ENCODE results near the gene FPGS.
"Not testable (repeated sequence)": the region's sequence is repeated elsewhere in the genome, so short reads cannot be mapped to it uniquely, and the experiment has no call there.

FPGS gene

GRCh38 chr9:127844821-127845359 lies 42.2 kb downstream of the FPGS start:
- no peak for DNase-seq

DNA sequence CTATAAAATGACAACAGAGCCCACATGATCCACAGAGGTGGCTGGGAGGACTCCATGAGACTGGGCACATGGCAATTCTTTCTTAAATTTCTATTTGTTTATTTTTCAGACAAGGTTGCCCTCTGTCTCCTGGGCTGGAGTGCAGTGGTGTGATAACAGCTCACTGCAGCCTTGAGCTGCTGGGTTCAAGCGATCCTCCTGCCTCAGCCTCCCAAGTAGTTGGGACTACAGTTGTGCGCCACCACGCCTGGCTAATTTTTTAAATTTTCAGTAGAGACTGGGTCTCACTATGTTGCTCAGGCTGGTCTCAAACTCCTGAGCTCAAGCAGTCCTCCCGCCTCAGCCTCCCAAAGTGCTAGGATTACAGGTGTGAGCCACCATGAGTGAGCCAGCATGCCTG lies 42.9 kb downstream of the FPGS start:
- DNase-seq, result not testable (repeated sequence)

- no peak for DNase-seq
Observed at GRCh38 chr9:127846443-127847177, 43.9 kb downstream of the FPGS start.

DNA sequence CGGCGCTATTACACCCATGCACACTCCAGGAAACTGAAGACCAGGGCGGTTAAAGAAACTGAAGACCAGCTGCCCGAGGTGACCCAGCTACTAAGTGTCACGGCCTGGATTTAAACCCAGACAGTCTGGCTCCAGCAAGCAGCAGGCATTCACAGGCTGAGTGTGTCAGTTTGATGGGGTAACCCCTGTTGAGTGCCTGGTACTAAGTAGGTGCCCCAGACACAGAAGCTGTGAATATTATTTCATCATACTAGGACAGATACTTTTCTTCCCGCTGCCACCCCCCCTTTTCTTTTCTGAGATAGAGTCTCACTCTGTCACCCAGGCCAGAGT lies 44.5 kb downstream of the FPGS start:
- DNase-seq, result no peak

- no peak for DNase-seq
Observed at GRCh38 chr9:127847833-127848755, 45.4 kb downstream of the FPGS start.

DNA sequence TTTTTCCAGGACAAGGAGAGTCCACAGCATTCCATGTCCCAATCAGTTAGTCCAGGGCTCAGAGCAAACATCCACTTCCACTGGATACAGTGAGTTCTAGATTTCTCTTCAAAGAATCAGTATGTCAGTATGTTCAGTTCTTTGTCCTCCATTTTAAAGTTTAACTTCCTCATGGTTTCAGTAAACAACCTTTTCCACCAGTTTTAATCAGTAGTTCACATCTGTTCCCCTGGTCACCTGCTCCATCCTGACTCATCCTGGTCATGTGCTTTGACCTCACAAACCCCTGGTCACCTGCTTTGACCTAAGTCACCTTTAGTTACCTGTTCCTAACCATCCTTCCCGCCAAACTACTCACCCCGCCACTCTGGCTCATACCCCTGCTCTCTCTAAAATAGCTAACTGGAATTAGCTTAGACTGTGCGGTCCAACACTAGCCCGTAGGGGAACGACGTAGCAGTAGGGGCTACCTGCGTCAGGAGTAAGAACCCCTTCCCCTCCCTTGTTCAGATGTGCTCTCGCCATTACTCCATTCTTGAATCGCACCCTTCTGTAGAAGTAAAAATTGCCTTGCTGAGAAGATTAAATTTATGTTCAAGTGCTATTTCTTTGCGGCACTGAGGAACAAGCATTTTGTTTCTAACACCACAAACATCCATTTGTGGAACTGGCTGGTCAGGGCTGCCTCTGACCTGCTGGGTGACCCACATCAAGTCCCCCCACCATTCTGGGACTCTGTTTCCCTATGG lies 46.2 kb downstream of the FPGS start:
- no peak for DNase-seq

- DNase-seq, result no peak
Observed at GRCh38 chr9:127850286-127850830, 47.7 kb downstream of the FPGS start.

DNA sequence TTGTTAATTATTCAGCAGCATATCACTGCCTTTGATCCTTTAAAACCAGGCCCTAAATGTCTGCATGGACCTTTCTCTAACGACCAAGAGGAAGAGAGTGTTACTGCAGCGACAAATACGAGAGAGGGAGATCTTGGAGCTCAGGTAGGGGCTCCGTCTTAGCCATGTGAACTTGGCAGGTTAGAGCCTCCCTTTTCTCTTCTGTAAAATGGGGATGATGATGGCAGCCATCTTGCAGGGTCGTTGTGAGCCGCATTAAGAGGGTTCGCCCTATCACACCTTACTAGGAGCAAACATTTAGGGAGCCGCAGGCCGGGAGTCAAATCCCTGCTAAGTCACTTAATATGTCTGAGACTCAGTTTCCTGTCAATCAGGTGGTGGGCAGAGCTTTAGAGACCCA lies 50.1 kb downstream of the FPGS start:
- DNase-seq, result no peak

GRCh38 chr9:127853312-127854183 lies 50.9 kb downstream of the FPGS start:
- no peak for DNase-seq

- DNase-seq, result no peak
Observed at GRCh38 chr9:127854184-127854806, 51.6 kb downstream of the FPGS start, which contains the start of gene ENG. ENG (minus strand) TSS chr9:127854658; CDS start chr9:127854355, 303 bp downstream.

GRCh38 chr9:127854960-127855359 lies 52.3 kb downstream of the FPGS start:
- DNase-seq, result no peak

- DNase-seq, result no peak
Observed at GRCh38 chr9:127855522-127855921, 52.8 kb downstream of the FPGS start.

GRCh38 chr9:127856094-127856728 lies 53.5 kb downstream of the FPGS start:
- no peak for DNase-seq

- no peak for DNase-seq
Observed at GRCh38 chr9:127856729-127857116, 54.0 kb downstream of the FPGS start.

GRCh38 chr9:127857278-127857677 lies 54.6 kb downstream of the FPGS start:
- DNase-seq, result no peak

- no peak for DNase-seq
Observed at GRCh38 chr9:127858041-127858512, 55.4 kb downstream of the FPGS start.

GRCh38 chr9:127860260-127860659 lies 57.6 kb downstream of the FPGS start:
- DNase-seq, result no peak

DNA sequence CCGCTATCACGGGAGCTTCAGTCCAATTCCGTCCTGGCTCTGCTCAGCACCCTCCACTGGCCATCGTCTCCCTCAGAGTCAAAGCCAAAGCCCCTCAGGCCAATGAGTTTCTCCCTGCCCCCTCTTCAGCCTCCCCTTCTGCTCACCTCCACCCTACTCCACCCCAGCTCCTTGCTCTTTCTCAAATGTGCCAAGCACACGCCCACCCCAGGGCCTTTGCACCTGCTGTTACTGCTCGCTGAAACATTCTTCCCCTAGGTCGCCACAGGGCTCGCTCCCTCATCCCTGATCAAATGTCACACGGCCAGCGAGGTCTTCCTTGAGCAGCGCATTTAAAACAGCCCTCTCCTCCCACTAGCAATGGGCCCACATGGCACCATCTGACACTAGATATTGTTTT lies 58.1 kb downstream of the FPGS start:
- DNase-seq, result no peak

- DNase-seq, result peak; percentile 80
Observed at GRCh38 chr9:127862075-127863011, 59.7 kb downstream of the FPGS start.

All from CD4-positive, alpha-beta T cell treated with Interferon gamma for 1 hour (primary cell).